ENCODE results near the gene ANO8. TPM values are rescaled to one million over a fixed set of nuclear protein-coding genes. Genes with fewer than 3 reads are reported as not detected.

The ANO8 gene
- total RNA-seq, 1 experiment from 2014 or later, result 12.1 TPM

GRCh38 chr19:17332360-17332676 lies 2.3 kb downstream of the ANO8 start:
- H3K79me2 ChIP-seq (ENCODE audit: low read length), result no peaks in the 10 kb centered on the region; the same call in 1 of the 2 replicates
- H3K36me3 ChIP-seq (ENCODE audit: low read depth, low read length), result peaks cover 6% of the 10 kb centered on the region
- DNase-seq (no peak), ATAC-seq (no peak)
- H3K9ac ChIP-seq (ENCODE audit: low read length), result no peak overlapping the region
- no peak overlapping the region for H3K27ac ChIP-seq (ENCODE audit: low read length)
- no peak overlapping the region for H3K4me3 ChIP-seq (ENCODE audit: low read length)
- ChIA-PET CTCF (no interaction called here), POLR2A (ENCODE audit: unreplicated experiment) (interaction anchor here (2.0 kb wide), 1 partner anchor 23 kb away, joined by 11 read pairs; the partner anchor contains the start of gene DDA1)
- H3K9me2 ChIP-seq (replicated peaks; ENCODE audit: low read length), result no peaks in the 10 kb centered on the region
- no TSS peak for BruUV-seq (replicated peaks)
- peaks cover 10% of the 10 kb centered on the region for H3K4me1 ChIP-seq (ENCODE audit: insufficient read depth, low read length)
- H2AFZ ChIP-seq (ENCODE audit: low read length), result no peak overlapping the region
- no peaks in the 10 kb centered on the region for H4K20me1 ChIP-seq (ENCODE audit: low read length)
- H3K9me3 ChIP-seq (ENCODE audit: low read length), result no peaks in the 10 kb centered on the region
- no peaks in the 10 kb centered on the region for H3K27me3 ChIP-seq (ENCODE audit: low read length)
- H3F3A ChIP-seq (ENCODE audit: low read length, unreplicated experiment), result no peaks in the 10 kb centered on the region
- no peak overlapping the region for H3K4me2 ChIP-seq (ENCODE audit: low read length)
- intact Hi-C loops (cut with micrococcal nuclease), result no loop called here
- TF ChIP-seq, protein P1, sequence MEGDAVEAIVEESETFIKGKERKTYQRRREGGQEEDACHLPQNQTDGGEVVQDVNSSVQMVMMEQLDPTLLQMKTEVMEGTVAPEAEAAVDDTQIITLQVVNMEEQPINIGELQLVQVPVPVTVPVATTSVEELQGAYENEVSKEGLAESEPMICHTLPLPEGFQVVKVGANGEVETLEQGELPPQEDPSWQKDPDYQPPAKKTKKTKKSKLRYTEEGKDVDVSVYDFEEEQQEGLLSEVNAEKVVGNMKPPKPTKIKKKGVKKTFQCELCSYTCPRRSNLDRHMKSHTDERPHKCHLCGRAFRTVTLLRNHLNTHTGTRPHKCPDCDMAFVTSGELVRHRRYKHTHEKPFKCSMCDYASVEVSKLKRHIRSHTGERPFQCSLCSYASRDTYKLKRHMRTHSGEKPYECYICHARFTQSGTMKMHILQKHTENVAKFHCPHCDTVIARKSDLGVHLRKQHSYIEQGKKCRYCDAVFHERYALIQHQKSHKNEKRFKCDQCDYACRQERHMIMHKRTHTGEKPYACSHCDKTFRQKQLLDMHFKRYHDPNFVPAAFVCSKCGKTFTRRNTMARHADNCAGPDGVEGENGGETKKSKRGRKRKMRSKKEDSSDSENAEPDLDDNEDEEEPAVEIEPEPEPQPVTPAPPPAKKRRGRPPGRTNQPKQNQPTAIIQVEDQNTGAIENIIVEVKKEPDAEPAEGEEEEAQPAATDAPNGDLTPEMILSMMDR (conservative IDR thresholded peaks at IDR 0.05; ENCODE audit: low read depth, low read length), result no peak
- no peak for TF ChIP-seq EZH2 (IDR thresholded peaks at IDR 0.05; ENCODE audit: low read length, unreplicated experiment)
- TF ChIP-seq EZH2phosphoT487 (IDR thresholded peaks at IDR 0.05; ENCODE audit: borderline replicate concordance, low read length), result no peak

DNA sequence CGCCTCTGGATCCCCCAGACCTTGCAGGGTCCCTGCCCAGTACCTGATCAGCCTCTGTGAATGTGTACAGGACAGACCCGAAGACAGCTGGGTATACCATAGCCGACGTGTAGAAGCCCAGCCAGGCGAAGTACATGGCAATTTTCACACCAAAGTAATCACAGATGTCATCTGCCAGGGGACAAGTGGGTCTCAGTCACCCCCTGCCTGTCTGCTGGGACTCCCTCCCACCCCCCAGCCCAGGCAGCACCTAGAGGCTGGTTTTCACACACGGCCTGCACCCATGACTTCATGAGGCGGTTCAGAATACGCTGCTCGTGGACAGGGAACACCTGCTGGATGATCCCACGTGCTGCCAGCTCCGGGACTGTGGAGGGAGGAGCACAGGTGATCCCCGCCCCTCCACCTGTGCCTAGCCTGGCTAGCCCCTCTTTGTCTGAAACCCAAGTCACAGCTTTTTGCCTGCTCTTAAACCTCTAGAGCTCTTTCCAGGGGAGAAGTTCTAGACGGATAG lies 3.6 kb downstream of the ANO8 start:
- Histone ChIP-seq H3K9me2 (replicated peaks; ENCODE audit: low read length) (no peaks in the 10 kb centered on the region), H3K9me3 (ENCODE audit: low read length) (no peaks in the 10 kb centered on the region), H3K27ac (ENCODE audit: low read length) (no peak overlapping the region), H4K20me1 (ENCODE audit: low read length) (no peaks in the 10 kb centered on the region), H2AFZ (ENCODE audit: low read length) (no peak overlapping the region), H3K9ac (ENCODE audit: low read length) (no peak overlapping the region), H3K36me3 (ENCODE audit: low read depth, low read length) (peaks cover 6% of the 10 kb centered on the region), H3K4me2 (ENCODE audit: low read length) (no peak overlapping the region), H3K27me3 (ENCODE audit: low read length) (no peaks in the 10 kb centered on the region), H3K79me2 (ENCODE audit: low read length) (no peaks in the 10 kb centered on the region; the same call in 1 of the 2 replicates), H3K4me3 (ENCODE audit: low read length) (no peak overlapping the region), H3K4me1 (ENCODE audit: insufficient read depth, low read length) (peaks cover 10% of the 10 kb centered on the region), H3F3A (ENCODE audit: low read length, unreplicated experiment) (no peaks in the 10 kb centered on the region)
- BruUV-seq (replicated peaks), result no TSS peak
- intact Hi-C loops (cut with micrococcal nuclease), result no loop called here
- DNase-seq, result no peak
- ATAC-seq, result no peak
- TF ChIP-seq, protein P1 (conservative IDR thresholded peaks at IDR 0.05; ENCODE audit: low read depth, low read length), result no peak
- TF ChIP-seq EZH2phosphoT487 (IDR thresholded peaks at IDR 0.05; ENCODE audit: borderline replicate concordance, low read length) (no peak), EZH2 (IDR thresholded peaks at IDR 0.05; ENCODE audit: low read length, unreplicated experiment) (no peak)
- CTCF ChIA-PET, result no interaction called here
- POLR2A ChIA-PET (ENCODE audit: unreplicated experiment), result no interaction called here

- CTCF ChIA-PET, result interaction anchor here (0.5 kb wide), 1 partner anchor 27 kb away, joined by 11 read pairs; no protein-coding TSS in a partner anchor
- DNase-seq (no peak), ATAC-seq (no peak)
- BruUV-seq (replicated peaks), result TSS peak; percentile 16
- POLR2A ChIA-PET (ENCODE audit: unreplicated experiment), result no interaction called here
- H4K20me1 ChIP-seq (ENCODE audit: low read length), result no peaks in the 10 kb centered on the region
- H3K9ac ChIP-seq (ENCODE audit: low read length), result no peak overlapping the region
- no peak overlapping the region for H2AFZ ChIP-seq (ENCODE audit: low read length)
- H3K36me3 ChIP-seq (ENCODE audit: low read depth, low read length), result peaks cover 6% of the 10 kb centered on the region
- TF ChIP-seq, protein P1 (conservative IDR thresholded peaks at IDR 0.05; ENCODE audit: low read depth, low read length), result no peak
- TF ChIP-seq EZH2 (IDR thresholded peaks at IDR 0.05; ENCODE audit: low read length, unreplicated experiment), result no peak
- TF ChIP-seq EZH2phosphoT487 (IDR thresholded peaks at IDR 0.05; ENCODE audit: borderline replicate concordance, low read length), result no peak
- H3K27me3 ChIP-seq (ENCODE audit: low read length), result no peaks in the 10 kb centered on the region
- H3K4me3 ChIP-seq (ENCODE audit: low read length), result no peak overlapping the region
- intact Hi-C loops (cut with micrococcal nuclease), result no loop called here
- no peaks in the 10 kb centered on the region; the same call in 1 of the 2 replicates for H3K79me2 ChIP-seq (ENCODE audit: low read length)
- H3F3A ChIP-seq (ENCODE audit: low read length, unreplicated experiment), result no peaks in the 10 kb centered on the region
- peaks cover 6% of the 10 kb centered on the region for H3K4me1 ChIP-seq (ENCODE audit: insufficient read depth, low read length)
- H3K9me2 ChIP-seq (replicated peaks; ENCODE audit: low read length), result no peaks in the 10 kb centered on the region
- no peak overlapping the region for H3K27ac ChIP-seq (ENCODE audit: low read length)
- H3K9me3 ChIP-seq (ENCODE audit: low read length), result no peaks in the 10 kb centered on the region
- H3K4me2 ChIP-seq (ENCODE audit: low read length), result no peak overlapping the region
Measured at GRCh38 chr19:17330262-17331044, 4.2 kb downstream of the ANO8 start.
